ENCODE results near the gene LYRM1.

GRCh38 chr16:20897253-20897897, 3.2 kb upstream of the LYRM1 start:
- TF ChIP-seq GATA2 (IDR thresholded peaks at IDR 0.05; ENCODE audit: low read depth, low read length): no peak
- TF ChIP-seq GATA3 (IDR thresholded peaks at IDR 0.05; ENCODE audit: low read depth, low read length): no peak
